HG02938 (cell line): ENCODE measurements around the gene ARSI.

Experiments used
- ATAC-seq: cut with Tn5 transposase; IDR thresholded peaks from one replicate; pipeline ENCODE4 v1.9.1; 2021; ENCODE audit warnings: mild to moderate bottlenecking, moderate library complexity; ENCODE audit not compliant: unreplicated experiment

Gene ARSI

DNA sequence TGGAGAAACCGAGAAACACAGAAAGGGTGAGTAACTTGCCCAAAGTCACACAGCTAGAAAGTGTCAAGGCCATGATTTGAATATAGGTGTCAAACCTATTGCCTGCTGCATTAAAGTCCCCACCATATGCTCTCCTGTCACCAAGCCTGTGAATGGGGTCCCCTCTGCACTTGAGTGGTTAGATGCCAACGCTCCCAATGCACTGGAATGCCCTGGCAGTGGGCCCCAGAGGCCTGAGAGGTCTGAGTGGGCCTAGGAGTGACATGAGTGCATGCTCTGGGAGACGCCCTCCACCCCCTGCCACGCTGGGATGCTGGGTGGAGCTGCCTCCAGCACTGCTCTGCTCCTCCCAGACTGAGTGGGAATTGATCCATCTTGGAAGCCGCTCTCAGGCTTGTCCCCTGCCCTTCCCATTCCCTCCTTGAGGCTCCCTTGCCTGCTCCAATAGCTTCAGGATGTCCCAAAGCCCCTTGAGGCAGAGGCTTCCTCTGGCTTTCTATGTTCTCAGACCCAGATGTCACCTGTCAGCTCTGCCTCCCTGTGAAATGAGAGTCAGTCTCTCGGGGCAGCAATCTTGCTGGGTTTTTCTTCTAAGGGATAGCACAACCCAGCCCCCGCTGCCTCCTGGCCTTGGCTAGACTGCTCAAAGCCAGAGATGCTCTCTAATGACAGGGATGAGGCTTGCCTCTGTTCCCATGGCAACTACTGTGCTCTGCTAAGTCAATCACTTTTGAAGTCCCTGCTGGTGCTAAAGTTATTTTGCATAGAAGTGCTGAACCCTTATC, 6.6 kb upstream of the ARSI start:
- ATAC-seq, result no peak

DNA sequence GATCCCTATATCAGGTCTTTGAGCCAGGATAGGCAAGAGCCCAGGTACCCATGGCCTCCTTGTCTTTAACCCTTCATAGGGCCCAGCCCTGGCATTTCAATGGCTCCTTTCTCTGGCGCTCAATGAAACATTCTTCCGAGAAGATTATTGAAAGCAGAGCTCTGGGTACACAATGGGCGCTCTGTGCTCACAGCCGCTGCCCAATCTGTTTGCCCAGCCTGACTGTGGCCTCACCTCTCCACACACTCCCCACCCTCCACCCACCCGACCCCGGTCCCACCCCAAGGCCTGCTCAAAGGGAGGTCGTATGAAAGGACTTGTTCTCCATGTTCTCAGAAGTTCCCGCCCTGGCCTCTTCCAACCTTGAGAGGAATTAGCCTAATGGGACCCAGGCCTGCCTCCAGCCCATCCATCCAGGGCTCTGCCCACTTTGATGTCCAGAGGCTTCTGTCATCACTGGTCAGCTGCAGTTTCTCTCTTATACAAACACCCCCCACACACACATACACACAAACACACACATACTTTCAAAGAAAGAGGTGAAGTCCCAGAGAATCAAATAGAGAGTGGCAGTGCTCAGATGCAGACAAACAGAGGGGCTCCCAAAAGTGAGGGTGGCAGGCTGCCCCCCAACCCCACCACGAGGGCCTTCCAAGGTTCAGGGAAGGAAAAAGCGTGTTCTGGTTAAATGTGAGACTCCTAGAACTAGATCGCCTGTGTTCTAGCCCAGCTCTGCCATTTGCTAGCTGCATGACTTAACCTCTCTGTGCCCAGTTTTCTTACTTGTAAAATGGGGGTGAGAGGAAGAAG, 5.1 kb upstream of the ARSI start:
- no peak for ATAC-seq

DNA sequence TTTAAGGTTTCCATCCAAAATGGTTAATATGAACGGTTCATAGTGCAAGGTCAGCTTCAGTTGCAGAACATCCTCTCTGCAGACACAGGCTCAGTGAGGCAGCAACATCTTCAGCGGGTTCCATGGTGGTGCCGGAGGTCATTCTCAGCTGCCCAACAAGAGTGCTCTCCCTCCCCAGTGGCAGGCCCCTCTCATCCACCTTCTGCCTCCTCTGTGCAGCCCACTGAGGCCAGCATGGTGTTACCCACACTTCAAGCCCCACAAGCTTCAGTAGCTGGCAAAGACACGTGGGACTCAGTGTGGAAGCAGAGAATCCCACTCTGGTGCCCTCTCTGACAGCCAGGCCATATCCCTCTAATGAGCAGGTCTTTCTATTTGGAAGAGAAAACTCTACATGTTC, 4.1 kb upstream of the ARSI start:
- ATAC-seq, result no peak

DNA sequence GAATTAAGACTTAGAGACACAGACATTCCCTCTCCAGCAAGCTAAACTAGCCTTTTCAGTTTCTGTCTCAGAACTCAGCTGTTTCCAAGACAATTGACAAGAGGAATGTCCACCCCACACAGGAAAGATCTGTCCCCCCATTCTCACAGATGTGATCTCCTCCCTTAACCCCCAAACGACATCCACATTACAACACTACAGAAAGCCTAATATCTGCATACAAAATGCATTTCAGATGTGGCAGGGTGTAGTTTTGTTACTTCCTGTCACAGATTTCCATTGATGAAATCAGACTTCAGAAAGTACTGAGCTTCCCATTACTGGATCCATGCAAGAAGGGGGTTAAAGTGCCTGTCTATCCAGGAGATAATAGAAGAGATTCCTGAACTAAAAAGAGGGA, 2.9 kb upstream of the ARSI start:
- ATAC-seq, result no peak

DNA sequence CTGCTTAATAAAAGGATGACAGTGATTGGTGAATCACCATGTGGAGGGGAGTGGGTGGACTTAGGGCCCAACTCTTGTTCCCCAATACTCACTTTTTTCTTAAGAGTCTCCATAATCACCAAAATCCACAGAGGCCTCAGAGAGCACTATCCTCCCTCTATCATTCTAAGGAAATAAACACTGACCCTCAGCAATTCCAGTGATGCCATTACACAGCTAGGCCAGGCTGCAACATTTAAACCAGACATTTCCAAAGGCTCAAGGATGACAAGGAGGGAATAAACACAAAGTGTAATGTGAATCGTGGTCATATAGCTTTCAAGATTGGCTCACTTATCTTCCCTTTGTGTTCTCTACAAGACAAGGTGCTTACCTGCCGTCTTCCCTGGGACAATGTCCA, 2.4 kb upstream of the ARSI start:
- no peak for ATAC-seq

DNA sequence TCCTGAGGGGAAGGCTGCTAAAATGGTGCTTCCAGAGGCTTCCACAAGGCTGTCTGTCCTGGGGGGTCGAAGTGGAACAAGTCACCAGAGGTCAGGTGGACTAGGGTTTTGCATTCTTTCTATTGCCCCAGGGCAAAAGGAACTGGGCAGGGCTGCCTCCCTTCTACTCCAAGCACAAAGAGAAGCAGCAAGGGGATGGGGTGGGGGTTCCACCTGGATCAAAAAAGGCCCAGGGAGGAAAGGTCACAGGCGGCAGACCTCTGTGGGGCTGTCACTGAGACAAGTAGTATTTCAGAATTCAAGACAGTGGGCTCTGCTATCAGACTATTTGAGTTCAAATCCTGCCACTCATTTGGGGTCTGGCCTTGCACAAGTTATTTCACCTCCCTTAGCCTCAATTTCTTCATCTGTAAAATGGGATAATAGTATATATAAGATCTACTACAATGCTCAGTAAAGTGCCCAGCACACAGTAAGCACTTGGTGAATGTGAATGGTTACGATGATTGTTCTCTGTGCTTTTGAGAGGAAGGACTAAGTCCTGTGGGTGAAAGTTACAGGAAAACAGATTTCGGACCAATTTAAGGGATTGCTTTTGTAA, 1.9 kb upstream of the ARSI start:
- no peak for ATAC-seq

DNA sequence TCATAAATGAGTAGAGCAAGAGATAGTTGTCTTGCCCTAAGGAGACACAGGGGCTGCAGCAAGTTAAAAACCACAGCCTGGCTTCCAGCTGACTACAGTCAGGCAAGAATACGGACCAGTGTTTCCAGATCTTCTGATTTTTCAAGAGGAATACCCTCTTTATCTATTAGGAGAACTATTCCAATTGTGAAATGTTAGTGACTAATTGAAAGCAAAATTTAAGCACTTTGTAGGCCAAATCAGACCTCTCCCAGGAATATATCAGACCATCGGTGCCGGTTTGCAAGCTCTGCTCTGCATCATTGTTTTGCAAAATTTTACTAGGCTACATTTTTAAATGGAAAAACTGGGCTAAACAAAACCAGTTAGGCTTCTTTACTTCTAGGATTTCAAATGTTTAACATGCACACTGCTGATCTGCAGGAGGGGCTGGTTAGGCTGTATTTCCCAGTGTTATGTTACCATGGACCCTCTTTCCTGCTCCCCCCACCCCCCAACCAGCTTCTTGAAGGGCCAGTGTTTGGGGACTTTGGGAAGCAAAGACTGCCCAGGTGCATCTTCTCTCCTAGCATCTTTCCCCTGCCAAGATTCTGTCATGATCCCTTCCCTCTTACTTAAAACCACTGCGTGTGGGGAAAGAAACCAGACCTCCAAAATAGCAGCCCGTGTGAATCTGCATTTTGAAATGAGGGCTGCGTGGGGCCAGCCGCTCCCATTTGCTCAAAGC, 1.1 kb upstream of the ARSI start:
- ATAC-seq, result no peak

DNA sequence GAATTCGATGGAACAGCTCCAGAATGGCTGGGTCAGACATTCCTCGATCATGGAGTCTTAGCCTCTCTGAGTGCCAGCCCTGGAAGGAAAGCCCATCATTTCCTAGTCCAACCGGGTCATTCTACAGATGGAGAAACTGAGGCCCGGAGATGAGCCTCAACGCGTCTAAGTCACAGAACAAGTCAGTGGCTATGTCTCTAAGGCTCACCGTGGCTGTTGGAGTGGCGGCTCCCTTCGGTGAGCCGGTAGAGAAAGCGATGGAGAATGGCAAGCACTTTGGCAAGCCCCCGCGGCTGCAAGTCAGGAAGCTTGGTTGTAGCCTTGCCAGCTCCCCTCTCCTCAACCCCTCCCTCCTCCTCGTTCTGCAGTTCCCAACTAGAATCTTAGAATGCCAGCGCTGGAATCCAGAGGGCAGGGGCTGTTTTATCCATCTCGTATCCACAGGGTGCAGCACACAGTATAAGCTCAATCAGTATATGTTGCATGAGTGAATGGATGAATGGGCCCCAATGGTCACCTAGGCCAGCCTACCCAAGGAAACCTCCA, 438 bp upstream of the ARSI start:
- ATAC-seq, result no peak

DNA sequence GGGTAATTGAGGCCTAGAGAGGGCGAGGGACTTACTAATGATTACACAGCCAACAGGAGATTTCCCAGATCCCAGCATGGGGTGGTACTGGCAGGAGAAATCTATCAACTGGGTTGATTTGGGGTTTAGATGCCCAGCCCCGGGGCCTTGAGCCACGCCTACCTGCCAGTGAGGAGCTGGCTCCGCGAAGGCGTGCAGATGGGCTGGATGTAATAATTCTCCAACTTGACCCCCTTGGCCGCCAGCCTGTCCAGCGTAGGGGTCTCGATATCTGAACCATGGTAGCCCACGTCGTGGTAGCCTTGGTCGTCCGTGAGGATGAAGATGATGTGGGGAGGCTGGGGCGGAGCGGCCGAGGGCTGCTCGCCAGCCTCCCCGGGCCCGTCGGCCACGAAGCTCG, 804 bp downstream of the ARSI start:
- ATAC-seq, result no peak

DNA sequence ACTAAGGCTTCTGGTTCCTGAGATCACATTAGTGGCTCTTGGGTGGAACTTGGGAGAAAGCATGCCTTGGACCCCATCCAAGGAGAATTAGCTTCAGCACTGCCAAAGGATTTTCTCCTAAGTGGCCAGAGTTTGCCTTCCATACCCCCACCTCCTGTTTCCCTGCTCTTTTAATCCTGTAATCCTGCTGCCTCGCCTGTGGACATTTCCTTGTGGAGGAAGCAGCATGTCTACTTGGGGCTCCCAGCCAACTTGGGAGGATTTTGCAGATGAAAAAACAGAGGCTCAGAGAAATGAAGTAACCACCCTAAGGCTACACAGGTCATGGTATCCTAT, 1.6 kb downstream of the ARSI start:
- ATAC-seq, result no peak

DNA sequence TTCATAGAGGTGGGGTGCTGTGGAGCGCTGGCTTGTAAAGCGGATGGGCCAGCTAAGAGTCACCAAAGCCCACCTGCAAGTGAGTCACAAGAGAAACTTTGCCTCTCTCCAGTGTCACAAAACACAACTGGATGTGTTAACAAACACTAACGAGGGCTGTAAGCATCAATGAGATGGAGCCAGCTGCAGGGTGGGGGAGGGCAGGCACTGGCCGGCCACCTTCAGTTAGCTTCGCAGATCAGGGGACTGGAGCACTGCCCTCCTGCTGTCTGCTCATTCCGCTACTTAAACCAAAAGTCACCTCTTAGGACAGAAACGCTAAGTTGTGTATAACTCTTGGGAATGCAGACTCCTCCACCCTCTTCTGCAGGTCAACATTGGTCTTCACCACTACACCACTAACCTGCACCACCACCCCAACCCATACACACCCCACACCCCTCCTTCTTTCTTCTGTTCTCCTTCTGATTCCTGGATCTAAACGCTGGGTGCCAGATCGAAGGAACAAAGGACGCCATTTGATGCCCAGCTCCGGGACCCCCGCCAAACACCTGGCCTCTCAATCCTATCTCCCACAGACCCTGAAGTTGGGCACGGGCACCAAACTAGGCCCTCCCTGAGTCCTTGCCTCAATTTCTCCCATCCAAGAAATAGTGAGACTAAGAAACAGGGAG, 2.1 kb downstream of the ARSI start:
- ATAC-seq, result no peak

DNA sequence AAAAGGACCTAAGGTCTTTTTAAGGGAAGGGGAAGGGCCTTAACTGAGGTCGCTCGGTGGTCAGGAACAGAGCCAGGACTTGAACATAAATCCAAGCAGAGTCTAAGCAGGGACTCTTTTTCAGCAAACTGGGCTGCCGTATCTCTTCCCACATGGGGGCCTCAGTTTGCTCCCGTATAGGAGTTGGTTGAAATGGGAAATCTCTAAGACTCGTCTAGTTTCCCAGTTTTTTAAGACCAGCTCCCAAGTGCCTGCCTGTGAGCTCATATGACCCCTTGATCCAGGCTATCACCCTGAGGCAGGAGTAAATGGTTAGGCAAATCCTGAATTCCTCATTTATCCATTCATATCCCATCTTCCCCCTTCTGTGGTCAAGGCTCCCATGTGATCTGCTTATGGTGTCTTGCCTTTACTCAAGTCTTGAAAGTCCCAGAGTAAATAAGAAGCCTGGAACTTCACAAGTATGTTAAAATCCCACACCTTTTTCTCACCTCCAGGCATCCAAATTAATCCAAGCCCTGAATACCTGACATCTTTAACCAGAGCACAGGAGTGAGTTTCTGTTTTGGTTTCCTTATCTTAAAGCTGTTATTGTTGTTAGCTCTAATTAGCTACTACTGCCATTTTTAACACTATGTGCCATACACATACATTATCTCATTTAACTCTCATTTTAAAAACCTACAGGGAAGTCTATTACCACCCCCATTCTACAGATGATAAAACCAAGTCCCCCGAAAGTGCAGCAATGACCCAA, 3.0 kb downstream of the ARSI start:
- no peak for ATAC-seq

DNA sequence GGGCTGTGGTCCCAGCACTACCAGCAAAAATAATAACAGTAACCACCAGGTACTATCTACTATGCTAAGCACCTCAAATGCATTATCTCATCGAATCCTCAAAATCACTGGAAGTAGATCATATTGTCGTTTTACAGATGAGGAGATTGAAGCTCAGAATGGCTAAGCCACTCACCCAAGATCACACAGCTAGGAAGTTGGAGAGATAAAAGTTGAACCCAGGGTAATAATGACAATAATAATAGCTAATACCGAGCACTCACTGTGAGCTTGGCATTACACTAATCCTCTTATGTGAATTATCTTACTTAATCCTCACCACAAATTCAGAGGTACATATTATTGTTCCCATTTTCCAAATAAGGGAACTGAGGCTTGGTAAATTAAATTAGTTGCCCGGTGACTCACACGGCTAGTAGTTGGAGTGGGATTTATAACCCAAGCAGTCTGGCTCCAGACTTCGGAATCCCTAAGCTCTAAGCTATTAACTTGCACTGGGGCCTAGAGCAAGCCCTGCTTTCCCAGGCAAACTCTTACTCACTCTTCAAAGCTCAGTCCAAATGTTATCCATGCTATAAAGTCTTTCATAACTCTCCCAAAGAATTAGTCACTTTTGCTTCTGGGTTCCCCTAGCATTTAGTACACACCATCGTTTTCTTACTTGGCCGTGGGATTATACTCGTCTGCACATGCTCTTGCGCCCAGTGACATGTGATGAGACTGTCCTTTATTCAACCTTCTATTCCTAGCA, 3.8 kb downstream of the ARSI start:
- no peak for ATAC-seq

DNA sequence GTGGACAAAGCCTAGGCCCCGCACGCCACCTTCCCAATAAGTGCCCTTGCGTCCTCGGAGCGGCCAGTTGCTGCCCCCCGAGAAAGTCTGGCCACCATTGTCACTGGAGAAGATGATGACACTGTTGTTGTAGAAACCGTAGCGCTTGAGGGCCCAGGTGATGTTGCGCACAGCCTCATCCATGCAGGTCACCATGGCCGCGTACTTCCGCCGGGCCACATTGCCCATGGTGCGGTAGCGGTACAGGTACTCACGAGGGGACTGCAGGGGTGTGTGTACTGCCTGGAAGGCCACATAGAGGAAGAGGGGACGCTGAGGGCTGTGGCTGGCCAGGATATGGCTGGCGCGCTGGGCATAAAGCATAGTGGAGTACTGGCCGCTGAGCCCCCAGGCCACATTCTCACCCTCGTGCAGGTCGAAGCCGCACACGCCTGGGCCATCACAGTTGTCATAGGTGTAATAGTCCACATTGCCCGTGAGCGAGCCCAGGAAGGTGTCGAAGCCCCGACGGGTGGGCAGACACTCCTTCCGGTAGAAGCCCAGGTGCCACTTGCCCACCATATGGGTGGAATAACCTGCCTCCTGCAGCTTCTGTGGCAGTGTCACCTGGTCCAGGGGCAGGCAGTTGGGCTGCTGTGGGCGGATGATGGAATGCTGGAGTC, 4.6 kb downstream of the ARSI start:
- no peak for ATAC-seq

DNA sequence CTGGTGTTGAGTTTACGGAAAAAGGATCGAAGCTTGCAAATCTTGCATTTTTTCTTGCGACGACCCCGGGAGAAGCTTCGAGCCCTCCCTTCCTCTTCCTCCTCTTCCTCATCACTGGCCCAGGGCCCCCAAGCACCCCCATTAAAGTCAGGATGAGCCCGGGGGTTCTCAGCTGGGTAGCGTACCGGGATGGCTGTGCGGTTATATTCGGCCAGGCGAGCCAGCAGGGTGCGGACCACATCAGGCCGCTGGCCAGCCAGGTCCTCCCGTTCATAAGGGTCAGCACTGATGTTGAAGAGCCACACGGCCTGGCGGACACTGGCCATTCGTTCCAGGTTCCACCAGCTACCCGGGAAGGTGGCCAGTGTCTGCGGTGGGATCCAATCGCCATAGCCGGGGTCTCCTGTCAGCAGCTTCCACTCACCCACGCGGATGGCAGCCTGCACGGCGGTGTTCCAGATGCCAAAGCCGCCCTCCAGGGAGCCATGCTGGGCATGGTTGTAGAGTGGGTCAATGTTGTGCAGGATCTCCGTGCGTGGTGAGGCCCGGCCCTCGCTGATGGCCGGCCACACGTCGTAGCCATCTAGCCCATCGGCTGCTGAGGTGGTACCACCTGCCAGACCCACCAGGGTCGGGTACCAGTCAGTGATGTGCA, 5.3 kb downstream of the ARSI start:
- no peak for ATAC-seq

DNA sequence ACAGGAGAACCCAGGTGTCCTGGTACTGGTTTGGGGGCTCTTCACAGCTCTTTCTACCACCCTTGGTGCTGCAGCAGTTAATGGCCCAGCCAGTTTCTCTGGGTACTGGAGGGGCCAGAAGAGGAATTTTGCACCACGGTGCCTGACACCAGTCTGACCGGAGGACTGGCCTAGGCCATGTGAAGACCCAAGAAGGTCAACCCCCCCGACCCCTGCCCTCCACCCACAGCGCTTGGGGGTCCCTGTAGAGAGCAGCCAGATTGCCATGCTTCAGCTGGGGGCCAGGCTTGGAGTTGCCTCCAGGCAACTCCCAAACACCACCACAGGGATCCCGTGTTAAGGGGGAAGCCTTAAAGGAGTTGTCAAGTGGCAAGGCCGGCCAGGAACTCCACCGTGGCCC, 6.2 kb downstream of the ARSI start:
- no peak for ATAC-seq

DNA sequence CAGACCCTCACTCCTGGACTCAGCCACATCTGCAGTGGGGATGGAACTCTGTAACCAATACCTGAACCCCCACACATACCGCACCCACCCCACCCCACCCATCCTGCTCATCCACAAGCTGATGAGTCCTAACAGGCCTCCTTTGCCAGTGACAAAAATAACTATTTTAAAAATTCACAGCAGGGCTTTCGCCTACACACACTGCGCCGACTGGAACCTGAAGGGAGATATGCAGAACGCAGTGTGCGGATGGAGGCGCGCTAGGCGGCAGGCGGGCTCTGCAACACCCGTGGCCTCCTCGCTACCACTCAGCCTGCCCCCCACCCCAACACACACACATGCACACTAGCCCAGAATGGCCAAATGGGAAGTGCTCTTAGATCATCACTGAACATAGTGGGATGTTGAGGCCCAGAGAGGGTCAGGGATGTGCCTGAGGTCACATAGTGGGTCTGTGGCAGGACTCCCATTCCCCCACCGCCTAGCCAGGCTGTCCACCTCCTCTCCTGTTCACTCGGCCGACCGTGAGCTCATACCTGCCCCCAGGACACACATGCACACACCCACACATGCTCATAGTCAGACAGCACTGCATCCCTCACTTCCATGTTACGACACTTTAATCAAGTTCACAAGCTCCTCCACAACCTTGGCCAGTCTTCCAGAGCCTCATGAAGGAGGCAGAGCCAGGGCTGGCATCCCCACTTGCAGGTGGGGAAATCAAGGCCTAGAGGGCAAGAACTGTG, 6.8 kb downstream of the ARSI start:
- ATAC-seq, result no peak
